Measurements from ENCODE around the gene TLL2.

DNA sequence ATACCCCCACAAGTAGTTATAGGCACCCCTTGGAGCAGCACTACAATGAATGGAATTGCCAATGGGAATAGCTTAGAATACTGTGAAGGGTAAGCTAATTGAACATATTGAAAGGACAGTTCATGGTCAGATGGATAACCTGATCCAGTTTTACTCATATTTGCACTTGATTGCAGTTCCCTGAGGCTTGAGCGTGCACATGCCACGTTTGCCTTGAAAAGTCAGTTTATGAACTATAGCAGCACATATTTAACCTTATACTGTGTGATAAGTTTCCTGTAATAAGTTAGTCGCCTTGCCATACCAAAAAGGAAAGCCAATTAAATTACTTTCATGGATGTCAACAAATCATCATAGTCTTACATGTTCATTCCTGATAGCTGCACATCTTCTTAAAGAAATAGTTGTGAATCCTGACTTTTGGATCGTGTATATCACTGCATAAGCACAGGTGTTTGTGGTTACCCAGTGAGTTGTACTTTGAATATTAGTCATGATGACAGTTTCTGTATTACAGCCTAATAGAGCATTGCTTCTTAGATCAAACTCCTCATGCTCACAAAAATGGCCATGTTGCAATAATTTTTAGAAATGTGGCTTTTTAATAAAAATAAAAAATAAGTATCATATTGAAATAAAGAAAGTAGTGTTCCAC, 187.9 kb downstream of the TLL2 start:
- TF ChIP-seq CTCF (IDR thresholded peaks at IDR 0.05): no peak
- TF ChIP-seq POLR2A (IDR thresholded peaks at IDR 0.05): no peak
- no peak for TF ChIP-seq POLR2AphosphoS5 (IDR thresholded peaks at IDR 0.05)
